Neural cell (in vitro differentiated cells): Measurements from ENCODE around the gene ETNK2. TPM values are rescaled to one million over a fixed set of nuclear protein-coding genes. Genes with fewer than 3 reads are reported as not detected.

Experiments
- H2AFZ ChIP-seq: fragments of 200-600, 300-800 bp; sonication (generic), shearing (Covaris generic); 2 replicates; pipeline ENCODE4 v1.6.0; 2014; ENCODE audit warnings: low read depth, mild to moderate bottlenecking, antibody characterized with exemption, low read length, moderate library complexity
- H3F3A ChIP-seq: fragments of 200-600 bp; shearing (Covaris generic); 2 replicates; pipeline ENCODE4 v1.6.1; 2016; ENCODE audit warnings: mild to moderate bottlenecking, moderate library complexity, mixed read lengths, antibody characterized with exemption, low read length; ENCODE audit not compliant: insufficient read depth, poor library complexity, severe bottlenecking
- H3K27ac ChIP-seq: fragments of 200-600, 300-800 bp; sonication (generic), shearing (Covaris generic); 2 replicates; pipeline ENCODE4 v1.5.1; 2014; ENCODE audit warnings: mild to moderate bottlenecking, low read length, moderate library complexity
- H3K27me3 ChIP-seq: fragments of 300-800, 200-600 bp; sonication (generic), shearing (Covaris generic); 2 replicates; pipeline ENCODE4 v1.6.0; 2014; ENCODE audit warnings: mild to moderate bottlenecking, low read depth, low read length, moderate library complexity; ENCODE audit not compliant: insufficient read depth
- H3K36me3 ChIP-seq: fragments of 300-800, 200-600 bp; sonication (generic), shearing (Covaris generic); 2 replicates; pipeline ENCODE4 v1.5.1; 2014; ENCODE audit warnings: mild to moderate bottlenecking, antibody characterized with exemption, low read length, moderate library complexity; ENCODE audit not compliant: insufficient read depth
- H3K4me2 ChIP-seq: fragments of 300-800, 200-600 bp; sonication (generic), shearing (Covaris generic); 2 replicates; pipeline ENCODE4 v1.6.0; 2014; ENCODE audit warnings: mild to moderate bottlenecking, low read length
- H3K4me3 ChIP-seq: fragments of 300-800, 200-600 bp; sonication (generic), shearing (Covaris generic); 2 replicates; pipeline ENCODE4 v1.5.1; 2014; ENCODE audit warnings: mild to moderate bottlenecking, low read length, moderate library complexity
- H3K79me2 ChIP-seq: fragments of 200-600 bp; shearing (Covaris generic); replicated peaks from 2 replicates; pipeline ENCODE4 v1.6.0; 2014; ENCODE audit warnings: mild to moderate bottlenecking, low read length, moderate library complexity; ENCODE audit not compliant: insufficient read depth
- H3K9ac ChIP-seq: fragments of 300-800, 200-600 bp; sonication (generic), shearing (Covaris generic); 2 replicates; pipeline ENCODE4 v1.6.1; 2016; ENCODE audit warnings: mild to moderate bottlenecking, low read length, mixed read lengths
- H3K9me2 ChIP-seq: fragments of 200-600 bp; shearing (Covaris generic); 2 replicates; pipeline ENCODE4 v1.6.1; 2016; ENCODE audit warnings: mild to moderate bottlenecking, low read length, mixed read lengths; ENCODE audit not compliant: insufficient read depth
- H3K9me3 ChIP-seq: fragments of 200-600, 300-800 bp; sonication (generic), shearing (Covaris generic); 2 replicates; pipeline ENCODE4 v1.6.1; 2016; ENCODE audit warnings: mild to moderate bottlenecking, mixed run types, low read length, moderate library complexity, mixed read lengths
- H4K20me1 ChIP-seq: fragments of 200-600 bp; shearing (Covaris generic); 2 replicates; pipeline ENCODE4 v1.6.1; 2016; ENCODE audit warnings: mild to moderate bottlenecking, mixed run types; ENCODE audit not compliant: insufficient read depth
- CTCF ChIP-seq: fragments of 450-650 bp; IDR thresholded peaks from 2 replicates; pipeline ENCODE4 v1.5.1; 2014; ENCODE audit warnings: antibody characterized with exemption, mild to moderate bottlenecking, moderate library complexity; ENCODE audit not compliant: poor library complexity, severe bottlenecking
- EP300 ChIP-seq: fragments of 450-650 bp; conservative IDR thresholded peaks from 2 replicates; pipeline ENCODE4 v1.6.1; 2014; ENCODE audit warnings: antibody characterized with exemption, mild to moderate bottlenecking, moderate library complexity; ENCODE audit not compliant: poor library complexity, severe bottlenecking
- EZH2 ChIP-seq: fragments of 200-600, 300-800 bp; shearing (Covaris generic), sonication (generic); IDR thresholded peaks from 2 replicates; pipeline ENCODE4 v1.6.1; 2014; ENCODE audit warnings: antibody characterized with exemption, low read length, borderline replicate concordance, mild to moderate bottlenecking; ENCODE audit not compliant: insufficient read depth, poor library complexity, severe bottlenecking
- MXI1 ChIP-seq: fragments of 450-650 bp; conservative IDR thresholded peaks from 2 replicates; pipeline ENCODE4 v1.6.1; 2014; ENCODE audit warnings: antibody characterized with exemption, mild to moderate bottlenecking; ENCODE audit not compliant: poor library complexity, severe bottlenecking
- POLR2AphosphoS5 ChIP-seq: IDR thresholded peaks from 2 replicates; pipeline ENCODE4 v1.6.1; 2012
- RAD21 ChIP-seq: fragments of 450-650 bp; conservative IDR thresholded peaks from 2 replicates; pipeline ENCODE4 v1.6.1; 2014; ENCODE audit warnings: antibody characterized with exemption, mild to moderate bottlenecking, moderate library complexity
- REST ChIP-seq: IDR thresholded peaks from 2 replicates; pipeline ENCODE4 v1.6.1; 2012; ENCODE audit warnings: borderline replicate concordance
- SMC3 ChIP-seq: fragments of 450-650 bp; conservative IDR thresholded peaks from 2 replicates; pipeline ENCODE4 v1.6.1; 2014; ENCODE audit warnings: antibody characterized with exemption, mild to moderate bottlenecking, moderate library complexity; ENCODE audit not compliant: poor library complexity
- TAF1 ChIP-seq: IDR thresholded peaks from 2 replicates; pipeline ENCODE4 v1.6.1; 2012; ENCODE audit warnings: low read depth
- polyA plus RNA-seq: library from polyadenylated mRNA; depleted of rRNA; stranded (reverse); fragments of >200 nt; gene quantifications from 2 replicates; pipeline ENCODE4 v1.2.3, GENCODE V29; 2014

ETNK2 gene
- polyA plus RNA-seq, 1 donor from 2014 or later: 26.7 TPM

GRCh38 chr1:204186597-204186996 lies 34.8 kb upstream of the ETNK2 start:
- no peak overlapping the region for H3K4me3 ChIP-seq
- H3K27ac ChIP-seq: no peak overlapping the region
- peaks cover 5% of the 10 kb centered on the region for H3F3A ChIP-seq
- no peaks in the 10 kb centered on the region for H3K9me2 ChIP-seq
- TF ChIP-seq MXI1: no peak
- TF ChIP-seq SMC3: no peak
- no peak for TF ChIP-seq TAF1
- no peak for TF ChIP-seq CTCF
- no peak for TF ChIP-seq RAD21
- no peak for TF ChIP-seq EZH2
- TF ChIP-seq EP300: no peak
- no peak for TF ChIP-seq REST
- no peak for TF ChIP-seq POLR2AphosphoS5
- no peaks in the 10 kb centered on the region for H3K9me3 ChIP-seq
- H3K4me2 ChIP-seq: no peak overlapping the region
- H3K9ac ChIP-seq: no peak overlapping the region
- H3K79me2 ChIP-seq: no peaks in the 10 kb centered on the region
- H3K36me3 ChIP-seq: no peaks in the 10 kb centered on the region
- no peak overlapping the region for H2AFZ ChIP-seq
- no peaks in the 10 kb centered on the region for H4K20me1 ChIP-seq
- no peaks in the 10 kb centered on the region for H3K27me3 ChIP-seq

- H3K9me2 ChIP-seq: no peaks in the 10 kb centered on the region
- no peaks in the 10 kb centered on the region for H3K9me3 ChIP-seq
- TF ChIP-seq EP300: no peak
- no peak for TF ChIP-seq TAF1
- TF ChIP-seq POLR2AphosphoS5: no peak
- TF ChIP-seq REST: no peak
- TF ChIP-seq RAD21: no peak
- TF ChIP-seq MXI1: no peak
- TF ChIP-seq SMC3: no peak
- TF ChIP-seq EZH2: no peak
- no peak for TF ChIP-seq CTCF
- no peaks in the 10 kb centered on the region for H3K36me3 ChIP-seq
- no peaks in the 10 kb centered on the region for H3F3A ChIP-seq
- no peak overlapping the region for H3K27ac ChIP-seq
- no peaks in the 10 kb centered on the region for H3K79me2 ChIP-seq
- H4K20me1 ChIP-seq: no peaks in the 10 kb centered on the region
- H3K4me3 ChIP-seq: no peak overlapping the region
- H3K9ac ChIP-seq: no peak overlapping the region
- H3K4me2 ChIP-seq: no peak overlapping the region
- H2AFZ ChIP-seq: no peak overlapping the region
- no peaks in the 10 kb centered on the region for H3K27me3 ChIP-seq
These were observed 29.3 kb upstream of the ETNK2 start for GRCh38 chr1:204181116-204181515.
